ENCODE data around the gene SH3RF2. TPM values are rescaled to one million over a fixed set of nuclear protein-coding genes. Genes with fewer than 3 reads are reported as not detected.

SH3RF2 gene
- total and polyA plus RNA-seq, 2 of the 13 experiments (the other 11 are each of a cell fraction or from before 2014, with no cell fraction given), result 2.6 to 3.7 TPM

DNA sequence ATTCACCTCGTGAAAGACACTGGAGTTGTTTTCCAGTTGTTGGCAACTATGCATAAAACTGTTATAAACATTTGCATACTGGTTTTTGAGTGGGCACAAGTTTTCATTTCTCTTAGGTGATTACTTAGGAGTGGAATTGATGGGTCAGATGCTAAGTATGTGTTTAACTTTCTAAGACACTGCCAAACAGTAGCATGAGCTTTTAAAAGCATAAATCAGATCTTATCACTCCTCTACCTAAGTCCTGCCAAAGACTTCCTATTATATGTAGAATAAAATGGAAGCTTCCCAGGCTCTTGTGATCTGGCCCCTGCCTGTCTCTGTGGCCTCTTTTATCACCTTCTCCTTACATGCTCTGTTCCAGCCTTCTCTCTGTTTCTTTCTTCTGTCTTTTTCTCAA lies 72.6 kb downstream of the SH3RF2 start:
- ChIA-PET CTCF (ENCODE audit: low intra/inter-chr PET ratio, low total read pairs) (no interaction called here), POLR2A (no interaction called here)
- Histone ChIP-seq H3K36me3 (replicated peaks in 1 of 2; ENCODE audit: control insufficient read depth in 1 of 2, insufficient read depth in 2 of 2, low read length in 2 of 2) (peaks cover 0 to 7% of the 10 kb centered on the region in 2 experiments; a peak in 2 of 5 replicates), H3K9ac (ENCODE audit: insufficient read depth, low read depth, low read length) (no peak overlapping the region), H3K4me1 (ENCODE audit: insufficient read depth, low read length) (peaks cover 16% of the 10 kb centered on the region), H2AFZ (ENCODE audit: low read length) (no peak overlapping the region), H3K27me3 (ENCODE audit: control insufficient read depth in 1 of 2, insufficient read depth in 2 of 2, low read length in 2 of 2) (no peaks in the 10 kb centered on the region), H3K27ac (ENCODE audit: extremely low read length, insufficient read depth, low read length) (no peak overlapping the region), H3K4me2 (ENCODE audit: low read depth, low read length) (no peak overlapping the region), H3K4me3 (replicated peaks in 1 of 3; ENCODE audit: insufficient read depth in 1 of 3, low read depth in 2 of 3, low read length in 3 of 3) (no peak overlapping the region), H4K20me1 (ENCODE audit: insufficient read depth, low read length) (no peaks in the 10 kb centered on the region), H3K9me3 (ENCODE audit: low read length) (no peaks in the 10 kb centered on the region), H3K79me2 (ENCODE audit: insufficient read depth, low read length) (no peaks in the 10 kb centered on the region)
- in situ Hi-C loops (cut with HindIII; ENCODE audit: extremely low pct_ligation_motif_present, low pct_unique_long_range_greater_than_20kb) (no loop called here), intact Hi-C loops (cut with micrococcal nuclease; ENCODE audit: unreplicated experiment) (no loop called here)
- ATAC-seq (no peak), FAIRE-seq (no peak), DNase-seq (ENCODE audit: low spot score) (no peak)
- 100% methylated on average over 1 of the region's 1 CpG for WGBS (ENCODE audit: low lambda C conversion rate)
- BruUV-seq (replicated peaks), result no TSS peak
- TF ChIP-seq NCOA1 (CRISPR knock-in tag; IDR thresholded peaks at IDR 0.05) (no peak), SMYD3 (CRISPR knock-in tag; IDR thresholded peaks at IDR 0.05) (no peak), ZFP36L2 (CRISPR knock-in tag; IDR thresholded peaks at IDR 0.05) (no peak), ZFX (CRISPR knock-in tag; IDR thresholded peaks at IDR 0.05; ENCODE audit: low read depth) (no peak), EHMT2 (IDR thresholded peaks at IDR 0.05; ENCODE audit: borderline replicate concordance, low read depth, low read length) (no peak), NR2C2 (CRISPR knock-in tag; IDR thresholded peaks at IDR 0.05; ENCODE audit: borderline replicate concordance) (no peak), RXRB (CRISPR knock-in tag; IDR thresholded peaks at IDR 0.05; ENCODE audit: borderline replicate concordance) (no peak), ZFP36L1 (CRISPR knock-in tag; IDR thresholded peaks at IDR 0.05) (no peak), JUND (CRISPR knock-in tag; IDR thresholded peaks at IDR 0.05) (no peak), SKI (IDR thresholded peaks at IDR 0.05; ENCODE audit: partially characterized antibody) (no peak), KLF15 (CRISPR knock-in tag; IDR thresholded peaks at IDR 0.05; ENCODE audit: borderline replicate concordance) (no peak), ZNF687 (CRISPR knock-in tag; IDR thresholded peaks at IDR 0.05) (no peak), RARA (CRISPR knock-in tag; IDR thresholded peaks at IDR 0.05) (no peak)
- TF ChIP-seq, protein P1, sequence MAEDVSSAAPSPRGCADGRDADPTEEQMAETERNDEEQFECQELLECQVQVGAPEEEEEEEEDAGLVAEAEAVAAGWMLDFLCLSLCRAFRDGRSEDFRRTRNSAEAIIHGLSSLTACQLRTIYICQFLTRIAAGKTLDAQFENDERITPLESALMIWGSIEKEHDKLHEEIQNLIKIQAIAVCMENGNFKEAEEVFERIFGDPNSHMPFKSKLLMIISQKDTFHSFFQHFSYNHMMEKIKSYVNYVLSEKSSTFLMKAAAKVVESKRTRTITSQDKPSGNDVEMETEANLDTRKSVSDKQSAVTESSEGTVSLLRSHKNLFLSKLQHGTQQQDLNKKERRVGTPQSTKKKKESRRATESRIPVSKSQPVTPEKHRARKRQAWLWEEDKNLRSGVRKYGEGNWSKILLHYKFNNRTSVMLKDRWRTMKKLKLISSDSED (CRISPR knock-in tag; IDR thresholded peaks at IDR 0.05), result no peak
- TF ChIP-seq, protein P2, sequence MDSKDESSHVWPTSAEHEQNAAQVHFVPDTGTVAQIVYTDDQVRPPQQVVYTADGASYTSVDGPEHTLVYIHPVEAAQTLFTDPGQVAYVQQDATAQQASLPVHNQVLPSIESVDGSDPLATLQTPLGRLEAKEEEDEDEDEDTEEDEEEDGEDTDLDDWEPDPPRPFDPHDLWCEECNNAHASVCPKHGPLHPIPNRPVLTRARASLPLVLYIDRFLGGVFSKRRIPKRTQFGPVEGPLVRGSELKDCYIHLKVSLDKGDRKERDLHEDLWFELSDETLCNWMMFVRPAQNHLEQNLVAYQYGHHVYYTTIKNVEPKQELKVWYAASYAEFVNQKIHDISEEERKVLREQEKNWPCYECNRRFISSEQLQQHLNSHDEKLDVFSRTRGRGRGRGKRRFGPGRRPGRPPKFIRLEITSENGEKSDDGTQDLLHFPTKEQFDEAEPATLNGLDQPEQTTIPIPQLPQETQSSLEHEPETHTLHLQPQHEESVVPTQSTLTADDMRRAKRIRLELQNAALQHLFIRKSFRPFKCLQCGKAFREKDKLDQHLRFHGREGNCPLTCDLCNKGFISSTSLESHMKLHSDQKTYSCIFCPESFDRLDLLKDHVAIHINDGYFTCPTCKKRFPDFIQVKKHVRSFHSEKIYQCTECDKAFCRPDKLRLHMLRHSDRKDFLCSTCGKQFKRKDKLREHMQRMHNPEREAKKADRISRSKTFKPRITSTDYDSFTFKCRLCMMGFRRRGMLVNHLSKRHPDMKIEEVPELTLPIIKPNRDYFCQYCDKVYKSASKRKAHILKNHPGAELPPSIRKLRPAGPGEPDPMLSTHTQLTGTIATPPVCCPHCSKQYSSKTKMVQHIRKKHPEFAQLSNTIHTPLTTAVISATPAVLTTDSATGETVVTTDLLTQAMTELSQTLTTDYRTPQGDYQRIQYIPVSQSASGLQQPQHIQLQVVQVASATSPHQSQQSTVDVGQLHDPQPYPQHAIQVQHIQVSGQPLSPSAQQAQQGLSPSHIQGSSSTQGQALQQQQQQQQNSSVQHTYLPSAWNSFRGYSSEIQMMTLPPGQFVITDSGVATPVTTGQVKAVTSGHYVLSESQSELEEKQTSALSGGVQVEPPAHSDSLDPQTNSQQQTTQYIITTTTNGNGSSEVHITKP (CRISPR knock-in tag; IDR thresholded peaks at IDR 0.05; ENCODE audit: low read depth), result no peak
